H1 (cell line): ENCODE results near the gene ADGRV1. TPM values are rescaled to one million over a fixed set of nuclear protein-coding genes. Genes with fewer than 3 reads are reported as not detected.

ENCODE experiments used
- CTCF ChIA-PET: fragments of 300-600 bp; sonication (Branson Sonifier 250); formaldehyde crosslinking; loops from one replicate; lab custom pipeline; 2021; ENCODE audit not compliant: partially characterized antibody; lab: Charles Lee
- POLR2A ChIA-PET: fragments of 300-600 bp; sonication (Branson Sonifier 250); formaldehyde crosslinking; loops from one replicate; lab custom pipeline; 2021; ENCODE audit warnings: inconsistent platforms; ENCODE audit not compliant: partially characterized antibody; lab: Charles Lee
- DNase-seq, 2 experiments: peaks; one replicate each; pipeline versions ENCODE4 v3.0.0 to v3.0.0-alpha.2; 2010 to 2022; ENCODE audit warnings: low spot score in 2 of 2, low read depth in 1 of 2, mixed read lengths in 1 of 2
- FAIRE-seq: peaks from 2 replicates; lab custom pipeline; 2011; peaks lifted over from hg19 to GRCh38; lab: Jason Lieb, UNC
- H2AFZ ChIP-seq: 2 replicates; pipeline ENCODE4 v1.8.1; 2012; ENCODE audit warnings: low read length, inconsistent platforms
- H2AK5ac ChIP-seq: 2 replicates; pipeline ENCODE4 v1.6.1; 2013; ENCODE audit warnings: low read depth, low read length
- H2BK120ac ChIP-seq: replicated peaks from 2 replicates; pipeline ENCODE3; 2013; ENCODE audit warnings: low read depth, low read length, inconsistent platforms
- H2BK12ac ChIP-seq: 2 replicates; pipeline ENCODE4 v1.6.1; 2013; ENCODE audit warnings: low read depth, low read length
- H2BK15ac ChIP-seq: 2 replicates; pipeline ENCODE4 v1.6.1; 2013; ENCODE audit warnings: low read length
- H2BK20ac ChIP-seq: 2 replicates; pipeline ENCODE4 v1.6.1; 2013; ENCODE audit warnings: low read length
- H2BK5ac ChIP-seq: 2 replicates; pipeline ENCODE4 v1.6.1; 2013; ENCODE audit warnings: low read depth, low read length
- H3K14ac ChIP-seq: 2 replicates; pipeline ENCODE4 v1.6.1; 2013; ENCODE audit warnings: inconsistent platforms; ENCODE audit not compliant: insufficient read length
- H3K18ac ChIP-seq: 2 replicates; pipeline ENCODE4 v1.6.1; 2013; ENCODE audit warnings: low read length; ENCODE audit errors: extremely low read depth
- H3K23ac ChIP-seq: 2 replicates; pipeline ENCODE4 v1.6.1; 2013; ENCODE audit warnings: inconsistent platforms; ENCODE audit not compliant: insufficient read length
- H3K23me2 ChIP-seq: 2 replicates; pipeline ENCODE4 v1.6.1; 2013; ENCODE audit warnings: low read depth, low read length
- H3K27ac ChIP-seq: 2 replicates; pipeline ENCODE4 v1.6.1; 2011; ENCODE audit warnings: low read depth, low read length, inconsistent platforms
- H3K27me3 ChIP-seq, 4 experiments: replicated peaks in 1 of 4; 1 replicate in 1 of 4; 2 replicates in 3 of 4; pipeline versions ENCODE4 v1.6.1 to v1.8.1; 2011 to 2013; ENCODE audit warnings: low read length in 3 of 4, mild to moderate bottlenecking in 3 of 4, inconsistent platforms in 2 of 4, mixed read lengths in 2 of 4, moderate library complexity in 1 of 4; ENCODE audit not compliant: control insufficient read depth in 3 of 4, insufficient read depth in 3 of 4; ENCODE audit errors: extremely low read depth in 1 of 4
- H3K36me3 ChIP-seq, 4 experiments: 2 replicates each; pipeline versions ENCODE4 v1.6.1 to v1.8.1; 2011 to 2013; ENCODE audit warnings: mild to moderate bottlenecking in 4 of 4, low read length in 3 of 4, moderate library complexity in 2 of 4, control low read depth in 1 of 4, inconsistent platforms in 1 of 4; ENCODE audit not compliant: insufficient read depth in 4 of 4, control insufficient read depth in 2 of 4
- H3K4ac ChIP-seq: replicated peaks from 2 replicates; pipeline ENCODE3; 2013; ENCODE audit warnings: low read length, low read depth, mixed read lengths, inconsistent platforms; ENCODE audit not compliant: insufficient read length
- H3K4me1 ChIP-seq, 4 experiments: replicated peaks in 1 of 4; 1 replicate in 1 of 4; 2 replicates in 3 of 4; pipeline versions ENCODE4 v1.6.1 to v1.8.1; 2011 to 2013; ENCODE audit warnings: low read length in 3 of 4, inconsistent platforms in 2 of 4, mixed read lengths in 1 of 4; ENCODE audit not compliant: insufficient read depth in 4 of 4, control insufficient read depth in 3 of 4
- H3K4me2 ChIP-seq, 2 experiments: 2 replicates each; pipeline versions ENCODE4 v1.6.1 to v1.8.1; 2011 to 2013; ENCODE audit warnings: low read depth in 2 of 2, low read length in 2 of 2, control low read depth in 1 of 2, inconsistent platforms in 1 of 2, mild to moderate bottlenecking in 1 of 2; ENCODE audit not compliant: insufficient read depth in 1 of 2
- H3K4me3 ChIP-seq, 4 experiments: fragments of 200-600, 300-600 bp in 1 of 4; sonication (generic), shearing (Covaris generic), sonication (Bioruptor Twin) in 1 of 4; 2 replicates each; pipeline versions ENCODE4 v1.5.1 to v1.8.1; 2011 to 2016; ENCODE audit warnings: low read length in 4 of 4, low read depth in 3 of 4, control low read depth in 2 of 4, inconsistent platforms in 2 of 4, mild to moderate bottlenecking in 2 of 4, mixed read lengths in 1 of 4, moderate library complexity in 1 of 4; ENCODE audit not compliant: insufficient read depth in 2 of 4; ENCODE audit errors: extremely low read depth in 1 of 4
- H3K56ac ChIP-seq: replicated peaks from 2 replicates; pipeline ENCODE3; 2013; ENCODE audit warnings: low read depth, mild to moderate bottlenecking, mixed read lengths, low read length, inconsistent platforms; ENCODE audit not compliant: insufficient read length
- H3K79me1 ChIP-seq: 2 replicates; pipeline ENCODE4 v1.6.1; 2013; ENCODE audit warnings: low read depth, low read length, control low read depth
- H3K79me2 ChIP-seq, 2 experiments: 2 replicates each; pipeline versions ENCODE4 v1.6.1 to v1.8.1; 2012 to 2013; ENCODE audit warnings: low read length in 2 of 2, mild to moderate bottlenecking in 2 of 2, inconsistent platforms in 1 of 2; ENCODE audit not compliant: insufficient read depth in 2 of 2, control insufficient read depth in 1 of 2
- H3K9ac ChIP-seq, 4 experiments: replicated peaks in 1 of 4; 1 replicate in 1 of 4; 2 replicates in 3 of 4; pipeline versions ENCODE4 v1.6.1 to v1.8.1; 2011 to 2013; ENCODE audit warnings: low read depth in 3 of 4, low read length in 3 of 4, control low read depth in 2 of 4, mild to moderate bottlenecking in 2 of 4, moderate library complexity in 2 of 4, inconsistent platforms in 1 of 4; ENCODE audit errors: extremely low read depth in 1 of 4
- H3K9me3 ChIP-seq, 2 experiments: 2 replicates each; pipeline versions ENCODE4 v1.6.1 to v1.8.1; 2012 to 2013; ENCODE audit warnings: mild to moderate bottlenecking in 2 of 2, moderate library complexity in 2 of 2, control low read depth in 1 of 2, inconsistent platforms in 1 of 2, low read depth in 1 of 2, low read length in 1 of 2, mixed read lengths in 1 of 2; ENCODE audit not compliant: insufficient read depth in 2 of 2
- H4K20me1 ChIP-seq, 2 experiments: replicated peaks in 1 of 2; 2 replicates each; pipeline versions ENCODE3 to v1.8.1; 2011 to 2013; ENCODE audit warnings: inconsistent platforms in 2 of 2, low read length in 2 of 2, mild to moderate bottlenecking in 1 of 2; ENCODE audit not compliant: insufficient read depth in 2 of 2, control insufficient read depth in 1 of 2
- H4K5ac ChIP-seq: 2 replicates; pipeline ENCODE4 v1.6.1; 2013; ENCODE audit warnings: low read length, low read depth, mixed read lengths, inconsistent platforms; ENCODE audit not compliant: insufficient read length
- H4K8ac ChIP-seq: 2 replicates; pipeline ENCODE4 v1.8.0; 2013; ENCODE audit warnings: mild to moderate bottlenecking, moderate library complexity, low read length, inconsistent platforms; ENCODE audit not compliant: insufficient read depth; ENCODE audit errors: extremely low read depth
- H4K91ac ChIP-seq: replicated peaks from 2 replicates; pipeline ENCODE3; 2013; ENCODE audit warnings: low read length, mixed read lengths, inconsistent platforms; ENCODE audit not compliant: insufficient read length
- FOSL1 ChIP-seq: IDR thresholded peaks from 2 replicates; pipeline ENCODE4 v1.6.1; 2011; ENCODE audit warnings: mild to moderate bottlenecking, low read depth, low read length, moderate library complexity; ENCODE audit not compliant: insufficient read depth
- TAF7 ChIP-seq: optimal IDR thresholded peaks from 2 replicates; pipeline ENCODE3; 2011; ENCODE audit warnings: low read depth, mild to moderate bottlenecking, inconsistent platforms, low read length, moderate library complexity, borderline replicate concordance
- WGBS, 2 experiments: shearing (Covaris generic) in 1 of 2; methylation state at CpG; one replicate each; pipeline versions ENCODE4 v1.1.6 to v1.1.7; 2013 to 2015; ENCODE audit warnings: low lambda C conversion rate in 2 of 2, mixed read lengths in 2 of 2, inconsistent platforms in 1 of 2, low coverage in 1 of 2, missing lambda C conversion rate in 1 of 2; ENCODE audit not compliant: insufficient replicate concordance in 2 of 2, insufficient coverage in 1 of 2, insufficient read length in 1 of 2; ENCODE audit errors: extremely low coverage in 1 of 2, missing lambda C conversion rate in 1 of 2; 5-methylcytosine and 5-hydroxymethylcytosine counted together
- polyA plus RNA-seq, 7 experiments: library from polyadenylated mRNA; depleted of rRNA in 3 of 7; stranded (reverse) in 5 of 7; unstranded in 2 of 7; fragments of >200 nt in 5 of 7; fragments of 200-250 nt in 2 of 7; gene quantifications; 1 replicate in 5 of 7; 2 replicates in 1 of 7; 4 replicates in 1 of 7; pipeline versions ENCODE4 v1.2.1 to v1.2.3, GENCODE V29; 2011 to 2013; ENCODE audit warnings: missing spikeins in 2 of 7, mixed read lengths in 2 of 7
- total RNA-seq: library from RNA; stranded (reverse); fragmentation: NEBNext Ultra II Directional; extraction: Animal tissue kit (Norgen Biotek cat#: 25700); gene quantifications from 2 replicates; pipeline ENCODE4 v1.2.1, GENCODE V29; 2021
- TF ChIP-seq, protein P1 (sequence below): IDR thresholded peaks from 2 replicates; pipeline ENCODE4 v1.6.1; 2012; ENCODE audit warnings: inconsistent platforms
- TF ChIP-seq, protein P2 (sequence below), 3 experiments: IDR thresholded peaks; 1 replicate in 2 of 3; 2 replicates in 1 of 3; pipeline versions ENCODE4 v1.5.1 to v1.6.1; 2011; ENCODE audit warnings: low read length in 3 of 3, mild to moderate bottlenecking in 3 of 3, inconsistent platforms in 2 of 3, low read depth in 1 of 3, moderate library complexity in 1 of 3; ENCODE audit not compliant: insufficient read depth in 1 of 3; ENCODE audit errors: control extremely low read depth in 1 of 3

ADGRV1 gene
- total and polyA plus RNA-seq, 2 of the 8 experiments (the other 6 are each of a cell fraction or from before 2014, with no cell fraction given), result 53.1 to 62.2 TPM

DNA sequence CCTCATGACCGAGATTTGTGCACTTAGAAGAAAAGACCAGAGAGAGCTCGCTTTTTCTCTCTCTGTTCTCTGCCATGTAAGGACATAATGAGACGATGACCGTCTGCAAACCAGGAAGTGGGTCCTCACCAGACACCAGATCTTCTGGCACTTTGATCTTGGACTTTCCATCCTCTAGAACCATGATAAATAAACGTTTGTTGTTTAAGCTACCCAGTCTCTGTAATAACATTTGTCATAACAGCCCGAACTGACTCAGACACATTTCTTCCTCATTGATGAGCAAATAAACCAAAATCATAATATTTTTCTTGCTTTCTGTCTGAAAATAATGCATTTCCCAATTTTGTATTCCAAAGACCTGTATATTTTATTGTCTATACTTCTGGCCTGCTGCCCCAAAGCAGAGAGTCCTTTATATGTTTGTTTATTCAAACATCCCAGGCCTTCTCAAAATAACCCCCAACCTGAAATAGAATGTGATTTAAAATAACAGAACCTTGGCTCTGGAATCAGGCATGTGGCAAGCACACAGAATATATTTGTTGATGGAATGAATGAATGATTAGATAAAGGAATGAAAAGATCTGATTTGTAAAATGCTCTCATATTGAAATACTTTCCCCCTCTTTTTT is 396.5 kb downstream of the ADGRV1 start:
- H3K27ac ChIP-seq, result no peak overlapping the region

More for the DNA sequence above, 396.5 kb downstream of the ADGRV1 start:
- H3K18ac ChIP-seq, result no peak overlapping the region
- no peak overlapping the region for H4K8ac ChIP-seq
- H3K4ac ChIP-seq, result no peak overlapping the region
- no peaks in the 10 kb centered on the region for H3K79me2 ChIP-seq
- no peak overlapping the region for H2BK120ac ChIP-seq
- H3K27me3 ChIP-seq, result no peaks in the 10 kb centered on the region
- H4K91ac ChIP-seq, result no peak overlapping the region
- no peak overlapping the region for H2AK5ac ChIP-seq
- no peak overlapping the region for H3K4me2 ChIP-seq
- no peak overlapping the region for H3K9ac ChIP-seq
- DNase-seq, result no peak
- H3K14ac ChIP-seq, result no peak overlapping the region
- FAIRE-seq, result no peak
- no peaks in the 10 kb centered on the region for H3K4me1 ChIP-seq
- H3K23me2 ChIP-seq, result no peaks in the 10 kb centered on the region
- peaks cover 0 to 2% of the 10 kb centered on the region in 2 experiments for H4K20me1 ChIP-seq
- H3K36me3 ChIP-seq, result no peaks in the 10 kb centered on the region
- POLR2A ChIA-PET, result interaction anchor here (1.4 kb wide), 1 partner anchor 8 kb away, joined by 3 read pairs; no protein-coding TSS in a partner anchor
- H3K9me3 ChIP-seq, result no peaks in the 10 kb centered on the region
- TF ChIP-seq, protein P1, sequence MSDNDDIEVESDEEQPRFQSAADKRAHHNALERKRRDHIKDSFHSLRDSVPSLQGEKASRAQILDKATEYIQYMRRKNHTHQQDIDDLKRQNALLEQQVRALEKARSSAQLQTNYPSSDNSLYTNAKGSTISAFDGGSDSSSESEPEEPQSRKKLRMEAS, result no peak
- TF ChIP-seq TAF7 (no peak), FOSL1 (no peak)
- TF ChIP-seq, protein P2, sequence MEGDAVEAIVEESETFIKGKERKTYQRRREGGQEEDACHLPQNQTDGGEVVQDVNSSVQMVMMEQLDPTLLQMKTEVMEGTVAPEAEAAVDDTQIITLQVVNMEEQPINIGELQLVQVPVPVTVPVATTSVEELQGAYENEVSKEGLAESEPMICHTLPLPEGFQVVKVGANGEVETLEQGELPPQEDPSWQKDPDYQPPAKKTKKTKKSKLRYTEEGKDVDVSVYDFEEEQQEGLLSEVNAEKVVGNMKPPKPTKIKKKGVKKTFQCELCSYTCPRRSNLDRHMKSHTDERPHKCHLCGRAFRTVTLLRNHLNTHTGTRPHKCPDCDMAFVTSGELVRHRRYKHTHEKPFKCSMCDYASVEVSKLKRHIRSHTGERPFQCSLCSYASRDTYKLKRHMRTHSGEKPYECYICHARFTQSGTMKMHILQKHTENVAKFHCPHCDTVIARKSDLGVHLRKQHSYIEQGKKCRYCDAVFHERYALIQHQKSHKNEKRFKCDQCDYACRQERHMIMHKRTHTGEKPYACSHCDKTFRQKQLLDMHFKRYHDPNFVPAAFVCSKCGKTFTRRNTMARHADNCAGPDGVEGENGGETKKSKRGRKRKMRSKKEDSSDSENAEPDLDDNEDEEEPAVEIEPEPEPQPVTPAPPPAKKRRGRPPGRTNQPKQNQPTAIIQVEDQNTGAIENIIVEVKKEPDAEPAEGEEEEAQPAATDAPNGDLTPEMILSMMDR (IDR thresholded peaks at IDR 0.05; ENCODE audit: control extremely low read depth in 1 of 3, insufficient read depth in 1 of 3, low read depth in 1 of 3, low read length in 3 of 3), result no peak
- TF ChIP-seq, all 59 proteins: peak for 0
- Histone ChIP-seq H3K56ac (no peak overlapping the region), H2AFZ (no peak overlapping the region), H3K79me1 (no peaks in the 10 kb centered on the region), H3K23ac (no peak overlapping the region), H2BK15ac (no peak overlapping the region), H2BK5ac (no peak overlapping the region), H3K4me3 (no peak overlapping the region), H2BK12ac (no peak overlapping the region), H2BK20ac (no peak overlapping the region), H4K5ac (no peak overlapping the region)
- 85% methylated on average over 6 of the region's 6 CpGs; no CpG with 5 or more reads in 1 of the 2 experiments for WGBS, 2 experiments
- CTCF ChIA-PET, result interaction anchor here (1.2 kb wide), 2 partner anchors 24 to 264 kb away, joined by 3 read pairs; no protein-coding TSS in a partner anchor
